AG20443 (cell line): ENCODE data around the gene RPS6KA3.
"Not testable (repeated sequence)": the region's sequence is repeated elsewhere in the genome, so short reads cannot be mapped to it uniquely, and the experiment has no call there.

ENCODE experiments used
- DNase-seq: peaks from one replicate; pipeline ENCODE4 v3.0.0; 2012; ENCODE audit warnings: low spot score, mixed read lengths

RPS6KA3 gene

DNA sequence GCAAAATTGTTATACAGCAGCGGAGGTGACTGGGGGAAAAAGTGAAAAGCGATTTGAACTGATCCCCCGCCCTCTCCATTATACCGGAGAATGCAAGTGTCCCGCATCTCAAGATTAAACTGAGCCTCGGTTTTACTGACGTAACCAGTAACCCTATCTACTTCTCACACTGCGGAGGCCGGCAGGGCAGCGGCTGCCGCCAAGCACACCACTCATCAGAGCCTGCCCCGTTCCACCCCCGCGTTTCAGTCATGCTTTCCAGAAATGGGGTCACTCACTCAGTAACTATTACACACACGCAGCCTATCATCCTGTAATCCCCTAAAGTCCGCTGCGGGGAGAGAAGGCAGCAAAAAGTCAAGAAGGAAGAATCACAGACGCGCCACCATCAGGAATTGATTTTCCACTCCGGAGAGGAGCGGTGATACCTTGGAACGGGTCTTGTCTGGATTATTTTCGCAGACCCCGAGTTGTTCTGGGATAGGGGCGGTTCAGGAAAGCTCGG is 1.4 kb downstream of the RPS6KA3 start:
- peak; percentile 61 for DNase-seq

DNA sequence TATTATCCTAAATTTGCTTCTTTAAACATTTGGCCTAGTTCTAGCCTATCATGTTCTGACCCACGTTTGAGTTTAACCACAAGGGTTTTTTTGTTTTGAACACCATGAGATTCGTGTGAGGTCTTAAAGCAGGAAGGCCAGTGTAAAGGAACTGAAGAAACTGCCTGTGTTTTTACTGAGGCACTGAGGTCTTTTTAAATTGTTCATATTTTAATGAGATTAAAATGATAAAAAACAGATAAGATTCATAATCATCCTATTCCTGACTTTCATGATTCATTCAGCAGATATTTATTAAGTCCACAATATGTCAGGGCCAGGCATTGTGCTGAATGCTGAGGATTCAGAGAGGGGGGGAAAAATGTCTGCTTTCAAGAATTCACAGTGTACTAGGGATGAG is 3.2 kb downstream of the RPS6KA3 start:
- DNase-seq = no peak

DNA sequence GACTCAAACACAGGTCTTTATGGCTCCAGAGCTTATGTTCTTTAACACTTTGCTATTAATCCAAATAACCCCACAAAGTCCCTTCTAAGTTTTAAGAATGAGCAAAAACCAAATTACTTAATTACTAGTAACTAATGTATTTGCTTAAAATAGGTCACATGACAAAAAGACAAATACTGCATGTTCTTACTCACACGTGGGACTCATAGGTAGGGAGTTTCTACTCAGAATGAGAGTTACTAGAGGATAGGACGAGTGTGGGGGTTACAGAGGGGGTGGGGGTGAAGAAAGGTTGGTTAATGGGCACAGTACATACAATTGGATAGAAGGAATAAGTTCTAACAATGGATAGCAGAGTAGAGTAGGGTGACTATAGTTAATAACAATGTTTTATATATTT is 5.8 kb downstream of the RPS6KA3 start:
- DNase-seq = no peak

DNA sequence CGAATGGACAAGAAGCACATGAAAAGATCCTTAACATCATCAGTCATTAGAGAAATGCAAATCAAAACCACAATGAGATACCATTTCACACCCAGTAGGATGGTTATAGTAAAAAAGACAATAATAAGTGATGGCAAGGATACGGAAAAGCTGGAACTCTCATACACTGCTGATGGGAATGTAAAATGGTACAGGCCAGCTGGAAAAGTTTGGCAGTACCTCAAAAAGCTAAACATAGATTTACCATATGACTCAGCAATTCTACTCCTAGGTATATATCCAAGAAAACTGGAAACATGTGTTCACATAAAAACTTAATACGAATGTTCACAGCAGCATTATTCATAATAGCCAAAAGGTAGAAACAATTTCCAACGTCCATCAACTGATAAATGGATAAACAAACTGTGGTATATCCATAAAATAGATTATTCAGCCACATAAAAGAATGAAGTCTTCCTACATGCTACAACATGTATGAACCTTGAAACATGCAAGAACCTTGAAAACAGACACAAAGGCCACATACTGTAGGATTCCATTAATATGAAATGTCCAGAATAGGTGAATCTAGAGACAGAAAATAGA is 11.9 kb downstream of the RPS6KA3 start:
- no peak for DNase-seq

DNA sequence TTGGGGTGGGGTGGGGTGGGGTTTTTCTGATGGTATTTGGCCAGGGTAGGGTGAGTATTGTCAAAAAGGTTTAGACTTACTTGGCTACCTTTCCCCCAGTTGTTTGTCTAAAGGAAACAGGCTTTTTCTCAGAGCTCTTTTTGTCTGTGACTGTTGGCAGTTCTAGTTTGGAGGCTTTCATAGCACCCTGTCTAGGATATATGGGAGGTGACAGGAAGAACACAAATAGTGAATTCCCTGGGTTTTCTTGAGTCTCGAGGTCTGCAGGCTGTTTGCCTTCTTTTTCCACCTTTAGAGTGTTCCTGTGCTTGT is 13.5 kb downstream of the RPS6KA3 start:
- no peak for DNase-seq

DNA sequence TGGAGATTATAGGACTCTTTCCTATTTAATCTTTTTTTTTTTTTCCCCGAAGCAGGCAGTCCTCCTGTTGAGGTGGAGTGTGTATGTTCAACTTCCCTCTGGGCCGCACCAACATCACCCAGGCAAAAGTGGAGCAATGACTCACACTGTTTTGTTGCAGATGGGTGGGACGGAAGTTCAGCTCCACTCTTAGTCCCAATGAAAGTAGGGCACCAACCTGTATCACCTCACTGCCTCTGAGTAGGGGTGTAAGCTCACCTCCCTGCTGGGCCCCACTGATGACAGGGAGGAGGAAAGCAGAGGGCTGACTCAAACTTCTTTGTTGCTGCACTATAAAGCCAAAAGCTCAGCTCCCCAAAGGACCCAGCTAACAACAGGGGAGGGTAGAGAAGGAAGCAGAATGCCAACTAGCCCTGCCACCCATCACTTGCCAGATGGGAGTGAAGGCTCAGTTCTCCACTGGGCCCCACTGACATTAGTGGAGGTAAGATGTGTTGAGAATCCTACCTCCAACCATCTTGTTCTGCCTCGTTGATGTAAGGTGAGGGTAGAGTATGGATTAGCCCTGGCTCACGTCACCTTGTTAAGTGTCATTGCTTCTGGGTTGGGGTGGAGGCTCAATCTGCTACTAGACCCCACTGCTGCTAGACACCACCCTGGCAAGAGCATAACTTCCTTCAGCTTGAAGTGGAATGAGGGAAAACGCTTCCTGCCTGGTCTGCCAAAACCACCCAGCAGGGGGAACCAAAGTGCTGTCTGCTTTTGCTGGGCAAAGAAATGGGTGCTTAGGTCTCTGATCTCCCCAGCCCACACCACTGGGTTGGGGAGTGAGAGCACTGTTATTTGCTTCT is 14.1 kb downstream of the RPS6KA3 start:
- peak; percentile 50 for DNase-seq

DNA sequence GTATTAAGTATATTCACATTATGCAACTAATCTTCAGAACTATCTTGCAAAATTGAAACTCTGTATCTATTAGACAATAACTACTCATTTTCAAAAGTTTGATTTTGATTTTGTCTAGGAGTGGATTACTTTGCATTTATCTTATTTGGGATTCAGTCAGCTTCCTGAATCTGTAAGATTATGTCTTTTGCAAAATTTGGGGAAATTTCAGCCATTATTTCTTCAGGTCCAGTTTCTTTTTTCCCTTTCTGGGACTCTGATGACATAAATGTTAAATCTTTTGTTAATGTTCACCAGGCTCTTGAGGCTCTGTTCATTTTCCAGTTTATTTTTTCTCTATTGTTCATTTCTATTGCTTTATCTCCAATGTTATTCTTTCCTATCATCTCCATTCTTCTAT is 15.0 kb downstream of the RPS6KA3 start:
- DNase-seq = no peak

DNA sequence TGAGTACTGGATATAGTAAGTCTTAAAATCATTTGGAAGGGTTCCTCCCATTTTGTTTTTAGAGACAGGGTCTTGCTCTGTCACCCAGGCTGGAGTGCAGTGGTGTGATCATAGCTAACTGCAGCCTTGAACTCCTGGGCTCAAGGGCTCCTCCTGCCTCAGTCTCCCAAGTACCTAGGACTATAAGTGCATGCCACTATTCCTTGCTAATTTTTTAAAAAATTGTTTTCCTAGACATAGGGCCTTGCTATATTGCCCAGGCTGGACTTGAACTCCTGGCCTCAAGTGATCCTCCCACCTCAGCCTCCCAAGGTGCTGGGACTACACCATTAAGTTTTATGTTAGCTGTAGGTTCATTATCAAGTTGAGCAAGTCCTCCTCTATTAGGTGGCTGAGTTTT is 16.6 kb downstream of the RPS6KA3 start:
- DNase-seq = not testable (repeated sequence)

DNA sequence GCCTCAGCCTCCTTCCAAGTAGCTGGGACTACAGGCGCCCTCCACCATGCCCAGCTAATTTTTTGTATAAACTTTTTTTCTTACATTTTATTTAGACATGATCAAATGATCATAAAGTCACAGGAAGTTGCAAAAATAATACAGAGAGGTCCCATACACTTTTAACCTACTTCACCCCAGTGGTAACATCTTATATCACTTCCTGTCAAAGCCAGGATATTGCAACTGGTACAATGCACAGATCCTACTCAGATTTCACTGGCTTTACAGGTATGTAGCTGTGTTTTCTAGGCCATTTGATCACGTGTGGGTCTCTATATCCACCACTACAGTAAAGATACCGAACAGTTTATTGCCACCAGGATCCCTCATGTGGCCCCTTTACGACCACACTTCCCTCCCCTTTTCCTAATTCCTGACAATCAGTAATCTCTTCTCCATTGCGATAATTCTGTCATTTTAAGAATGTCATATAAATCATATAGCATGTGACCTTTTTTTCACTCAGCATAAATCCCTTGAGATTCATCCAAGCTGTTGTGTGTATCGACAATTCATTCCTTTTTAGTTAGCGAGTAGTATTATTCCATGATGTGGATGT is 18.0 kb downstream of the RPS6KA3 start:
- no peak for DNase-seq

DNA sequence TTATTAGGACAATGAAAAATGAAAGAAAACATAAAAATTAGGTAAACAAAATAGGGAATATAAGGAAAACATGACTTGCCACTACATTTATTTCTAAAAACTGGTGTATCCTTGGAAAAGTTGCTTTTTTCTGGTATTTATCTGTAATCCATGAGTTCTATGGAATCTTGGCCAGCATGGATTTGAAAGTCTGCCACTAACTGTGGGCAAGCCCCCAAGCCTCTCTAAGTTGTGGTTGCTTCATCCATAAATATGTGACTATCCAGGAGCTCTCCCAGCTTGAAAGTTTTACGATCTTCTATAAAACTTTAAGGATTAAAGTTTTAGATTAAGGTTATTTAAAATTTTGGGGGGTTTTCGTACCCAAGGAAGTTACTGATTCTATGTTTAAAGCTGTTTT is 21.8 kb downstream of the RPS6KA3 start:
- peak; percentile 24 for DNase-seq

DNA sequence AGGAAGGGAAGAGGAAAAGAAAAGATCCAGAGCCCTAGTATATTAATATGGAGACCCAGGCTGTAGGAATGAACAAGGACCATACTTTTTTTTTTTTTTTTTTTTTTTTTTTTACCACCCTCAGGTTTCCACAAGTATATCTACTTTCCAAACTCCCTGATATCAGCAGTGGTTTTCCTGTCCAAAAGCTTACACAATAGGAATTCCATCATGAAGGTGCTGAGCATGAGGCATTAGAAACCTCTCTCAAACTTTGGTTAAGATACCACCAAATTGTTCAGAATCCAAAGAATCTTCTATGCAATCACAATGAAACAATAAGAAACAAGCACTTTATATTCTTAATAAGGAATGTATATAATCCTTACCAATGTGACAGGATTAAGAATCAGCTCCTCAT is 26.5 kb downstream of the RPS6KA3 start:
- no peak for DNase-seq

DNA sequence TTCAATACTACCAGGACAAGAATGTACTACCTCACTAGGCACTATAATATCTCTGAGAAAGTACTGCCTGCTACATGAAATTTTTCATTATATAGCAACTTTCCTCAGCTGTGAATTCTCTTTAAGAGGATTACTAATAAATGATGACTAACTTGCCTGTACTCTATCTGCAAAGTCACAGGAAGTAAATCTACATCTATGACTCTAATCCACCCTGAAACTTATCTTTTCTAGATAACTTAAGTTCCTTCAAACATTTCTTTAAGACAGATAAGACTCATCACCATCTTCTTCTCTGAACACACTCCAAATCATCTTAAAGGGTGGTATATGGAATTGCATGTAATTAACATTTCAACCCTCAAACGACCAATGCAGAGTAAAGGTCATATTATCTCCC is 28.8 kb downstream of the RPS6KA3 start:
- no peak for DNase-seq

DNA sequence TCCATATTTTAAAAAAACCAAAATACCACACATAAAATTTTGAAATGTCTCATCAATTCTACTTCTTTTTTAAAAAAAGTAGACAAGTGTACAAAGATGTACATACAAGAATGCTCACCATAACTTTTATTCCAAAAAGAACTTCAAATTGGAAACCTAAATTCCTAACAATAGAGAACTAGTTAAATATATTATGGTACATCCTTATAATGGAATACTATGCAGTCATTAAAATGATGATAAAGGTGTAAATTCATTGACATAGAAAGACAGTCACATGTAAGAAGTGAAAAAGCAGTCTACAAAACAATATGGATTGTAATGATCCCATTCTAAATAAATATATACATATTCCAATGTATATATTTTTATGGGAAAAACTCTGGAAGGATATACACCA is 31.0 kb downstream of the RPS6KA3 start:
- no peak for DNase-seq

DNA sequence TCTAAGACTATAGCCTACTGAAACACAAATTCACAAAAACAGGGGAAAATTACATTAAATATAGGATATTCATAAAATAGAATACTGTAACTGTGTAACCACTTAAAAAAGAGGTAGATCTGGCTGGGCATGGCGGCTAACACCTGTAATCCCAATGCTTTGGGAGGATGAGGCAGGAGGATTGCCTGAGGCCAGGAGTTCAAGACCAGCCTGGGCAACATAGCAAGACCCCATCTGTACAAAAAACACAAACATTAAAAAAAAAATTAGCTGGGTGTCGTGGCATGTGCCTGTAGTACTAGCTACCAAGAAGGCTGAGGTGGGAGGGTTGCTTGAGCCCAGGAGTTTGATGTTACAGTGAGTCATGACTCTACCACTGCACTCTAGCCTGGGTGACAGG is 33.4 kb downstream of the RPS6KA3 start:
- no peak for DNase-seq

DNA sequence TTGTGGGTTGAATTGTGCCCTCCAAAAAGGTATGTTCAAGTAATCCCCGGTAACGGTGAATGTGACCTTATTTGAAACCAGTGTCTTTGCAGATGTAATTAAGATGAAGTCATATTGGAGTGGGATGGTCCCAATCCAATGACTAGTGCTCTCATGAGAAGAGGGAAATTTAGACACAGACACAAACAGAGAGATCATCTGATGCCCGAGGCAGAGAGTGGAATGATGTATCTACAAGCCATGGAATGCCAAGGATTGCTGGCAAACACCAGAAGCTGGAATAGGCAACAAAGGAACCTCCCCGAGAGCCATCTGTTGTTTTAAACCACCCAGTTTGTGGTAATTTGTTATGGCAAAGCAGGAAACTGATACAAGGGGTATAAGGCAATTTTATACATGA is 35.1 kb downstream of the RPS6KA3 start:
- peak; percentile 12 for DNase-seq

DNA sequence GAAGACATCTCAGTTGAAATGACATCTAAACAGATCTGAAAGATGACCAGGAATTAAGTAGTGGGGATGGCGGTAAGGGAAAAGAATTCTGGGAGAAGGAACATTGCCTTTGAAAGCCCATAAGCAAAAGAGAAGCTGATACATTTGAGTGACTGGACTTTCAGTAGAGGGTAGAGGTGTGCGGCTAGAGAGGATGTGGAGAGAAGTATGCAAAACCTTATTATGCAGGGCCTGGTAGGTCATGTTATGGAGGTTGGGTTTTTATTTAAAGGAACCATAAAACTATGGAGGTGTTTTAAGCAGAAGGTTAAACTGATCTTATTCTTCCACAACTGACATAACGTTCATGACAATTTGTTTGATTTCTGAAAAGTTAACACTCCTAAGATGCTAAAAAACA is 36.3 kb downstream of the RPS6KA3 start:
- DNase-seq = no peak

DNA sequence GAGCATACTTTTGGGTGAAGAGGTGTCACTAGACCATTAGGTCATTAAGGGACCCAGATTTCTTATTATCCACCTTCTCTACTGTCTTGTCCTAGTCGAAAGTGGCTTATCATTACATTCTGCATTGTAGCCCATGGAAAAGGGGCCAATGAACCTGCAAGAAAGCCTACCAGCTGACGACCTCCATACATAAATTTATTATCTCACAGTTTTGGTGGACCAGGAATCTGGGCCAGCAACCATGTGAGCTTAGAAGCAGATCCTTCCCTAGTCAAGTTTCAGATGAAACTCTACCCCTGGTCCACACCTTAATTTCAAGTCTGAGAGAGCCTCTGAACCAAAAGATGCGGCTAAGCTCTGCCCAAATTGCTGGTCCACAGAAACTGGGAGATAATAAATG is 37.6 kb downstream of the RPS6KA3 start:
- no peak for DNase-seq

DNA sequence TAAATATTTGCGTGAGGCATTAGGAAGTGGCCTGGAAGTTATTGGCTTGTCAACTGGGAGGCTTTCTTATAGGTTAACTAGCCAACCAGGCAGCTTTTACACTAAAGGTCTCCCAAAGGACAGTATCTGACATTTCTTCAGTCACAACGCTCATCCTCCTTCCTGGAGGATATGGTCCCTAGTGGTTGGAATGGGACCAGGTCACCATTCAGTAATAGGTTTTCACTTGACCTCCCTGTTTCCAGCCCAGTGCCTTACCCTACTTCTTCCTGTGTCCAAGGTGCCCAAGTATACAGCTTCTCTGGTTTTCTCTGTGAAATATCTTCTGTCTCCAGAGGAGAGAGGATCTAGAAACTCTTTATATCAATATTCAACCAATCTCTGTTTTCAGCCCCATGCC is 38.5 kb downstream of the RPS6KA3 start:
- DNase-seq = no peak

DNA sequence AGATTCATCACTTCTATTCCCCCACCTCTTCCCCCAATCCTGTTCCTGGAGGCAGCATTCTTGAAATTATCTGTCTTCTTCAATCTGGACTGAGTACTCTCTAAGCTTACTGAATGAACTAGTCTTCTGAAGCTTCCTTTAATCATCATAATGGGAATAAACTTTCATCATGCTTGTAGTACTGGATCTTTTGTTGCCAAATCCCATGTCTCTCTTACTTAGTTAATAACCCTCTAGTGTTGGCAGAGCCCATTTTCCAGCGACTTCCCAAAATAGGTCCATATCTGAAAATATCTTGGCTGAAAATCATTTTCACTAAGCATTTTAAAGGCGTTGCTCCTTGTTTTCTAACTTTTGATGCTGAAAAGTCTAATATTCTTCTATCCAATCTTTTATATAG is 39.6 kb downstream of the RPS6KA3 start:
- no peak for DNase-seq

DNA sequence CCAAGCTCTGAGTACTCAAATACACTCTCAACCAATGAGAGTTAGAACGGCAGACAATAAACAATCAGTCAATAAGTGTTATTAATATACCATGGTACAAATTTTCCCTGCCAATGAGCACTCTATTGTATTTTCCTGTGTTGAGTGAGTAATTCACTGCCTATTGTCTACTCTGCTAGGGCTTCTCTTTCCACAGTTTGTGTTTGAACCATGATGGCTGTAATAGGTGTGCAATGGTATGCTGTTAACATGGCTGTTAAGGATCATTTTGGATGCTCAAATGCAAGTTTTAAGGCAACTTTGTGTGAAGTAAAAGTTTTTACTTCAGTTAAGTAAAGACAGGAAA is 41.2 kb downstream of the RPS6KA3 start:
- no peak for DNase-seq

DNA sequence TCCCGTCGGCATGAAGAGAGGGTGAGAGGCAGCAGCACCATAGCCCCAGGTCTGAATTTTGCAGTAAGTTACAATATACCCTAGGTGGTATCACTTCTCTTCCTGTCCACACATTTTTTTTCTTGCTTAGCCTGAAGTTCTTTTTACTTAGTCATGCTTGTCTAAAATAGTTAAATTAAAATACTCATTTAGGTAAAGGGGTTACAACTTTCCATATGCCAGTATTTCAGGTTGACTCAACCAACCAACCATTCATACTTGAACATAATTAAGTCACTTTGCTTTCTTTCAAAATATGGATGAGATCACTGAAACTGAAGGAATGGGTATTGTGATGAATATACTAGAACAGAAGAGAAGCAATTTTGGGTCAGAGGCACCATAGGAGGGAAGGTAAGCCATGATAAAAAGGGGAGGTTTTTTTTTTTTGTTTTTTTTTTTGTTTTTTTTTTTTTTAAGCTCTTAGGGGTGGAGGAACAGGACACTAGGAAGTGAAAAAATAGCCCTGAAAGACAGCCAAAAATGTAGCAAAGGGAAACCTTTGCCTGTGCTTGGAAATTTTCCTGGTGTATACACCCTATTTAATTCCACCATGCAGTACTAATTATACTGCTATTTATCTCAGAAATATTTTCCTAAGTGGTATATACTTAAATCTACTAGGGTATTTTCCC is 41.8 kb downstream of the RPS6KA3 start:
- DNase-seq = peak; percentile 8

DNA sequence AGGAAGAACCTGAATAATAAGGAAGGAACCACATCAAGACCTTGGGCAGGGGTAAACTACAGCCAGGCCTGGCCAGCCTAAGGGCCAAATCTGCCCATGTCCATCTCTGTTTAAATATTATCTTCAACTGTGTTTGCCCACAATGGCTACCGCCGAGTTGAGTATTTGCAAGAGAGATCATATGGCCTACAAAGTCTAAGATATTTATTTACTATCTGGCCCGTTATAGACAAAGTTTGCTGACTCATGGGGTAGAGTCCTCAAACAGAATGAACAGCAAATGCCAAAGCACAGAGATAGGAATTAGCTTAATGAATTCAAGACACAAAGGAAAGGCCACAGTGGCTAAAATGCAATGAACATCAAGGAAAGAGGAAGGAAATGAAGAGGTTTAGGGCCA is 44.8 kb downstream of the RPS6KA3 start:
- DNase-seq = no peak
